HEK293 (cell line): ENCODE data around the gene G3BP2.

Experiments used
- CTCF ChIA-PET: fragments of 350-600 bp; formaldehyde crosslinking; extraction: SDS; loops from one replicate; lab custom pipeline; 2021; ENCODE audit warnings: antibody characterized with exemption; lab: Yijun Ruan, JAX
- POLR2A ChIA-PET: fragments of 300-600 bp; formaldehyde crosslinking; extraction: SDS; loops from one replicate; lab custom pipeline; 2020; ENCODE audit warnings: antibody characterized with exemption, inconsistent platforms; lab: Yijun Ruan, JAX
- H3K27ac ChIP-seq: fragments of 200-500 bp; sonication (Bioruptor generic); 2 replicates; pipeline ENCODE4 v1.5.1; 2014; ENCODE audit warnings: low read depth, low read length, control low read depth, inconsistent platforms; ENCODE audit errors: extremely low read depth
- H3K36me3 ChIP-seq, 2 experiments: fragments of 200-500 bp in 1 of 2; sonication (Bioruptor generic) in 1 of 2; 1 replicate in 1 of 2; 2 replicates in 1 of 2; pipeline ENCODE4 v1.5.1; 2014 to 2017; ENCODE audit warnings: inconsistent platforms in 2 of 2, low read length in 2 of 2; ENCODE audit not compliant: control insufficient read depth in 2 of 2, insufficient read depth in 1 of 2
- H3K4me1 ChIP-seq: fragments of 200-500 bp; sonication (Bioruptor generic); 2 replicates; pipeline ENCODE4 v1.5.1; 2014; ENCODE audit warnings: mild to moderate bottlenecking, low read length, inconsistent platforms; ENCODE audit not compliant: control insufficient read depth, insufficient read depth
- H3K4me3 ChIP-seq: 2 replicates; pipeline ENCODE4 v1.5.1; 2011; ENCODE audit warnings: low read depth, mild to moderate bottlenecking, control low read depth, low read length, moderate library complexity
- H3K9me3 ChIP-seq: fragments of 200-500 bp; sonication (Bioruptor generic); 2 replicates; pipeline ENCODE4 v1.5.1; 2014; ENCODE audit warnings: low read depth, low read length, inconsistent platforms; ENCODE audit not compliant: control insufficient read depth, insufficient read depth
- CTCF ChIP-seq: fragments of 450-650 bp; formaldehyde crosslinking; IDR thresholded peaks from 2 replicates; pipeline ENCODE4 v1.5.1; 2016; ENCODE audit warnings: missing biosample characterization, missing genetic modification characterization
- EGR2 ChIP-seq: fragments of 450-650 bp; formaldehyde crosslinking; IDR thresholded peaks from 2 replicates; pipeline ENCODE4 v1.5.1; 2016; ENCODE audit warnings: low read depth, missing biosample characterization, missing genetic modification characterization
- GLIS2 ChIP-seq: fragments of 450-650 bp; formaldehyde crosslinking; IDR thresholded peaks from 2 replicates; pipeline ENCODE4 v1.5.1; 2016; ENCODE audit warnings: missing biosample characterization, missing genetic modification characterization
- KLF1 ChIP-seq: fragments of 450-650 bp; formaldehyde crosslinking; IDR thresholded peaks from 2 replicates; pipeline ENCODE4 v1.5.1; 2016; ENCODE audit warnings: missing biosample characterization, missing genetic modification characterization
- KLF7 ChIP-seq: fragments of 450-650 bp; formaldehyde crosslinking; IDR thresholded peaks from 2 replicates; pipeline ENCODE4 v1.5.1; 2016; ENCODE audit warnings: missing biosample characterization, missing genetic modification characterization, borderline replicate concordance
- PRDM1 ChIP-seq: fragments of 450-650 bp; formaldehyde crosslinking; IDR thresholded peaks from 2 replicates; pipeline ENCODE4; 2016; ENCODE audit warnings: missing biosample characterization, missing genetic modification characterization
- SP3 ChIP-seq: fragments of 450-650 bp; formaldehyde crosslinking; IDR thresholded peaks from 2 replicates; pipeline ENCODE4 v1.5.1; 2016; ENCODE audit warnings: missing biosample characterization, missing genetic modification characterization
- ZBTB48 ChIP-seq: fragments of 450-650 bp; formaldehyde crosslinking; IDR thresholded peaks from 2 replicates; pipeline ENCODE4 v1.5.1; 2016; ENCODE audit warnings: missing biosample characterization, missing genetic modification characterization
- ZNF114 ChIP-seq: fragments of 450-650 bp; formaldehyde crosslinking; IDR thresholded peaks from 2 replicates; pipeline ENCODE4 v1.5.0; 2017; ENCODE audit warnings: missing biosample characterization, missing genetic modification characterization
- ZNF148 ChIP-seq: fragments of 450-650 bp; formaldehyde crosslinking; IDR thresholded peaks from 2 replicates; pipeline ENCODE4 v1.5.0; 2017; ENCODE audit warnings: missing biosample characterization, missing genetic modification characterization, borderline replicate concordance
- ZNF26 ChIP-seq: fragments of 450-650 bp; formaldehyde crosslinking; IDR thresholded peaks from 2 replicates; pipeline ENCODE4 v1.5.1; 2016; ENCODE audit warnings: missing biosample characterization, missing genetic modification characterization
- ZNF624 ChIP-seq: fragments of 450-650 bp; formaldehyde crosslinking; IDR thresholded peaks from 2 replicates; pipeline ENCODE4 v1.5.1; 2017; ENCODE audit warnings: missing biosample characterization, missing genetic modification characterization
- ZNF645 ChIP-seq: fragments of 450-650 bp; formaldehyde crosslinking; IDR thresholded peaks from 2 replicates; pipeline ENCODE4; 2016; ENCODE audit warnings: missing biosample characterization, missing genetic modification characterization
- ZNF792 ChIP-seq: fragments of 450-650 bp; formaldehyde crosslinking; IDR thresholded peaks from 2 replicates; pipeline ENCODE4 v1.5.1; 2016; ENCODE audit warnings: missing biosample characterization, missing genetic modification characterization
- ZNF843 ChIP-seq: fragments of 450-650 bp; formaldehyde crosslinking; IDR thresholded peaks from 2 replicates; pipeline ENCODE4 v1.5.1; 2016; ENCODE audit warnings: missing biosample characterization, missing genetic modification characterization

Gene G3BP2

GRCh38 chr4:75686346-75686745 is 13.1 kb upstream of the G3BP2 start:
- Histone ChIP-seq H3K9me3 (no peaks in the 10 kb centered on the region), H3K4me3 (no peak overlapping the region), H3K36me3 (no peaks in the 10 kb centered on the region), H3K27ac (no peak overlapping the region), H3K4me1 (no peaks in the 10 kb centered on the region)
- ChIA-PET CTCF (no interaction called here), POLR2A (no interaction called here)
- TF ChIP-seq ZBTB48 (tag by site-specific recombination) (no peak), GLIS2 (tag by site-specific recombination) (no peak), KLF1 (tag by site-specific recombination) (no peak), ZNF624 (tag by site-specific recombination) (no peak), SP3 (tag by site-specific recombination) (no peak), ZNF26 (no peak), KLF7 (no peak), ZNF792 (tag by site-specific recombination) (no peak), ZNF843 (tag by site-specific recombination) (no peak), PRDM1 (tag by site-specific recombination) (no peak)

GRCh38 chr4:75685546-75686189 is 12.5 kb upstream of the G3BP2 start:
- Histone ChIP-seq H3K27ac (no peak overlapping the region), H3K36me3 (no peaks in the 10 kb centered on the region), H3K4me1 (no peaks in the 10 kb centered on the region), H3K4me3 (no peak overlapping the region)
- CTCF ChIA-PET: no interaction called here
- TF ChIP-seq ZNF114 (tag by site-specific recombination) (no peak), CTCF (tag by site-specific recombination) (no peak), ZNF148 (tag by site-specific recombination) (no peak), EGR2 (tag by site-specific recombination) (no peak), ZNF645 (no peak)
- TF ChIP-seq, all 188 proteins: peak for 0
- POLR2A ChIA-PET: no interaction called here
- H3K9me3 ChIP-seq: no peaks in the 10 kb centered on the region
